Gastrocnemius medialis (tissue), 4 donors: Measurements from ENCODE around the gene PTDSS2.

ENCODE experiments used
- POLR2A ChIP-seq, 2 donors: fragments of 450-650 bp; IDR thresholded peaks; one replicate each; pipeline ENCODE4 v1.6.1; 2017; ENCODE audit warnings: antibody characterized with exemption in 2 of 2, mild to moderate bottlenecking in 2 of 2, moderate library complexity in 2 of 2
- TF ChIP-seq, protein P1 (sequence below), 5 experiments: fragments of 450-650 bp in 3 of 5; fragments of 200-600 bp in 2 of 5; sonication (generic) in 2 of 5; IDR thresholded peaks in 4 of 5; conservative IDR thresholded peaks in 1 of 5; 1 replicate in 4 of 5; 2 replicates in 1 of 5; pipeline ENCODE4 v1.5.1; 2016 to 2019; ENCODE audit warnings: antibody characterized with exemption in 5 of 5, mild to moderate bottlenecking in 3 of 5, moderate library complexity in 3 of 5

DNA sequence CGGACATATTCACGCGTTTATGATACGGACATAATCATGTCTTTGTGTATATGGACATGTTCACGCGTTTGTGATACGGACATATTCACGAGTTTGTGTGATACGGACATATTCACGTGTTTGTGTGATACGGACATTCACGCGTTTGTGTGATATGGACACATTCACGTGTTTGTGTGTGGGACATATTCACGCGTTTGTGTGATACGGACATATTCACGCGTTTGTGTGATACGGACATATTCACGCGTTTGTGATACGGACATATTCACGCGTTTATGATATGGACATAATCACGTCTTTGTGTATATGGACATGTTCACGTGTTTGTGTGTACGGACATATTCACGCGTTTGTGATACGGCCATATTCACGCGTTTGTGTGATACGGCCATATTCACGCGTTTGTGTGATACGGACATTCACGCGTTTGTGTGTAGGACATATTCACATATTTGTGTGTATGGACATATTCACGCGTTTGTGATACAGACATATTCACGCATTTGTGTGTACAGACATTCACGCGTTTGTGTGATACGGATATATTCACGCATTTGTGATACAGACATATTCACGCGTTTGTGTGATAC, 24.9 kb downstream of the PTDSS2 start:
- TF ChIP-seq, protein P1, sequence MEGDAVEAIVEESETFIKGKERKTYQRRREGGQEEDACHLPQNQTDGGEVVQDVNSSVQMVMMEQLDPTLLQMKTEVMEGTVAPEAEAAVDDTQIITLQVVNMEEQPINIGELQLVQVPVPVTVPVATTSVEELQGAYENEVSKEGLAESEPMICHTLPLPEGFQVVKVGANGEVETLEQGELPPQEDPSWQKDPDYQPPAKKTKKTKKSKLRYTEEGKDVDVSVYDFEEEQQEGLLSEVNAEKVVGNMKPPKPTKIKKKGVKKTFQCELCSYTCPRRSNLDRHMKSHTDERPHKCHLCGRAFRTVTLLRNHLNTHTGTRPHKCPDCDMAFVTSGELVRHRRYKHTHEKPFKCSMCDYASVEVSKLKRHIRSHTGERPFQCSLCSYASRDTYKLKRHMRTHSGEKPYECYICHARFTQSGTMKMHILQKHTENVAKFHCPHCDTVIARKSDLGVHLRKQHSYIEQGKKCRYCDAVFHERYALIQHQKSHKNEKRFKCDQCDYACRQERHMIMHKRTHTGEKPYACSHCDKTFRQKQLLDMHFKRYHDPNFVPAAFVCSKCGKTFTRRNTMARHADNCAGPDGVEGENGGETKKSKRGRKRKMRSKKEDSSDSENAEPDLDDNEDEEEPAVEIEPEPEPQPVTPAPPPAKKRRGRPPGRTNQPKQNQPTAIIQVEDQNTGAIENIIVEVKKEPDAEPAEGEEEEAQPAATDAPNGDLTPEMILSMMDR (IDR thresholded peaks at IDR 0.05 in 4 of 5, conservative IDR thresholded peaks at IDR 0.05 in 1 of 5): no peak
- TF ChIP-seq POLR2A (IDR thresholded peaks at IDR 0.05): no peak
